Fibroblast of mammary gland (primary cell): ENCODE data around the gene TTLL5.
A peak's percentile ranks its signal among the peaks of the same experiment; 100 is the strongest.

ENCODE experiments used
- DNase-seq: peaks from one replicate; pipeline ENCODE4 v3.0.0-alpha.2; 2010; ENCODE audit warnings: low read depth
- H3K4me3 ChIP-seq: 2 replicates; pipeline ENCODE4 v1.5.1; 2011; ENCODE audit warnings: low read depth, mild to moderate bottlenecking, low read length, moderate library complexity; ENCODE audit not compliant: control insufficient read depth
- TF ChIP-seq, protein P1 (sequence below): conservative IDR thresholded peaks from 2 replicates; pipeline ENCODE4 v1.5.1; 2011; ENCODE audit warnings: low read depth, low read length, inconsistent platforms; ENCODE audit not compliant: control insufficient read depth, insufficient read depth

The TTLL5 gene

DNA sequence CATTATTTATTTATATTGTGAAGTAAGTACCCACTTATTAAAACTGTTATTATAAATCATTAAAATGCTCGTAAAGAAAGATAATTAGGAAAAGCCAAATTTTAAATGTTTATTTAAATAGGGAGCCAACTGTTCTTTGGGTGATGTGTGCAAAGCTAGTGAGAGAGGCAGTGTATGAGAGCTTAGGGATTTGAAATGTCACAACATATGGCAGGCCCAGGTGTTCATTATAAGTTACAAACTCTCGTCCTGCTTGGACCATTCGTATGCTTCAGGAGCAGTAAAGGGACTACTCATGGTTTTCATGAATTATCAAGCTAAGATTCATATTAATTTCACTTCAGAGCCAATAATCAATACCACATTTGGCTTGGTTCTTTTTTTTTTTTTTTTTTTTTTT is 166.3 kb downstream of the TTLL5 start:
- H3K4me3 ChIP-seq, result no peak overlapping the region
- DNase-seq, result no peak
- TF ChIP-seq, protein P1, sequence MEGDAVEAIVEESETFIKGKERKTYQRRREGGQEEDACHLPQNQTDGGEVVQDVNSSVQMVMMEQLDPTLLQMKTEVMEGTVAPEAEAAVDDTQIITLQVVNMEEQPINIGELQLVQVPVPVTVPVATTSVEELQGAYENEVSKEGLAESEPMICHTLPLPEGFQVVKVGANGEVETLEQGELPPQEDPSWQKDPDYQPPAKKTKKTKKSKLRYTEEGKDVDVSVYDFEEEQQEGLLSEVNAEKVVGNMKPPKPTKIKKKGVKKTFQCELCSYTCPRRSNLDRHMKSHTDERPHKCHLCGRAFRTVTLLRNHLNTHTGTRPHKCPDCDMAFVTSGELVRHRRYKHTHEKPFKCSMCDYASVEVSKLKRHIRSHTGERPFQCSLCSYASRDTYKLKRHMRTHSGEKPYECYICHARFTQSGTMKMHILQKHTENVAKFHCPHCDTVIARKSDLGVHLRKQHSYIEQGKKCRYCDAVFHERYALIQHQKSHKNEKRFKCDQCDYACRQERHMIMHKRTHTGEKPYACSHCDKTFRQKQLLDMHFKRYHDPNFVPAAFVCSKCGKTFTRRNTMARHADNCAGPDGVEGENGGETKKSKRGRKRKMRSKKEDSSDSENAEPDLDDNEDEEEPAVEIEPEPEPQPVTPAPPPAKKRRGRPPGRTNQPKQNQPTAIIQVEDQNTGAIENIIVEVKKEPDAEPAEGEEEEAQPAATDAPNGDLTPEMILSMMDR, result no peak

GRCh38 chr14:75829316-75829715 is 168.3 kb downstream of the TTLL5 start:
- H3K4me3 ChIP-seq, result no peak overlapping the region
- DNase-seq, result no peak
- TF ChIP-seq, protein P1, result no peak

GRCh38 chr14:75831455-75831854 is 170.4 kb downstream of the TTLL5 start:
- TF ChIP-seq, protein P1, result no peak
- no peak overlapping the region for H3K4me3 ChIP-seq
- peak; percentile 95 for DNase-seq

DNA sequence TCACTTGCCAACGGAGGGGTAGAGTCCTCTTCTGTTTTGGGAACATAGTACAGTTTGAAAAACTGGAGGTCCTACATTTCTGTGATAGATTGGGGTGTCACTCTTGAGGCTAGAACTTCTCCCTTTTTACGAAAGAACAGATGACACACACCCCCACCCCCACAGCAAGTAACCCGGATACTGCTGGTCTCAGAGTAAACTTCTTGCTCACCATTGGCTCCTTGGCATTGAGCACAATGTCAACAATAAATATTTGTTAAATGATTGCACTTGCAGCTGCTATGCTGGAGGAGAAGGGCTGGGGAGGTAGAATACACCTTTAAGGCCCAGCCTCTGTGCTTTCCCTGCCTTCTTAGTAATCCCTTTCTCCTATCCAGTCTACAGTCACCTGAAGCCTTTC is 170.9 kb downstream of the TTLL5 start:
- H3K4me3 ChIP-seq, result no peak overlapping the region
- TF ChIP-seq, protein P1, result no peak
- DNase-seq, result peak; percentile 84

DNA sequence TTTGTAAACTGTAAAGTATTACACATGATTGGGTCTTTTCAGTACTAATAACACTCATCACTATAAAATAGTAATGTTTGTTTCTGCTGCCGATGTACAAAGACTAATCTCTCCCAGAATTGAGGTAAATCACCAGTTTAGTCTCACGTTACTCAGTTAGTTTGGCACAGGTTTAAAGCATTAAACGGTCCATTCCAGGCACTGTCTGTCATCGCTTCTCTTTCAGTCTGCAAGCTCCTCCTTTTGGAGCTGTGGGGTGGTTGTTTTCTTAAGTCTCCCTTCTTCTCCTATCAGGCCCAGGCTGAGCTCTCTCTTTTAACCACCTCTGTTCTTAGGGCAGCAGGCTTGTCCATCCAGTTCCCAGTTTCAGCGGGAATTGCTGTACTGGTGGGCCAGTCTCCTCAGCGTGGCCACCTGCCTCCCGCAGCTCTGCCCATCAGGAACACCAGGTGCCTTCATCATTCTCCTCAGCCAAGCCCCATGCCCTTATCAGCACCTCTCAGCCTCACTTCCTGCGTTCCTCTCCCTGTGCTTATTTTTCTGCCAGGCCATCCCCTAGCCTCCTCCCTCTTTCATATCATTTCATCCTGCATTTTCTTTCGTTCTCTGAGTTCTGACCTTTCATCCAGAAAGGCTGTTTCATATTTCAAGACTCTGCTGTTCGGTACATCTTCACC is 171.7 kb downstream of the TTLL5 start:
- H3K4me3 ChIP-seq, result no peak overlapping the region
- DNase-seq, result peak; percentile 95

GRCh38 chr14:75833326-75834020 is 172.4 kb downstream of the TTLL5 start:
- no peak for DNase-seq
- TF ChIP-seq, protein P1, result no peak
- H3K4me3 ChIP-seq, result no peak overlapping the region

More for the DNA sequence above, 171.7 kb downstream of the TTLL5 start:
- TF ChIP-seq, protein P1, result no peak
